GM12864 (cell line): ENCODE results near the gene PLSCR1.

ENCODE experiments used
- DNase-seq: peaks from one replicate; pipeline ENCODE4 v3.0.0-alpha.2; 2011; ENCODE audit warnings: low read depth
- H3K4me3 ChIP-seq: 2 replicates; pipeline ENCODE4 v1.5.1; 2011; ENCODE audit warnings: mild to moderate bottlenecking, low read depth, low read length, control low read depth
- TF ChIP-seq, protein P1 (sequence below): IDR thresholded peaks from 2 replicates; pipeline ENCODE4 v1.5.1; 2011; ENCODE audit warnings: low read depth, mild to moderate bottlenecking, moderate library complexity, low read length, control low read depth, inconsistent platforms; ENCODE audit errors: missing control alignments

PLSCR1 gene

DNA sequence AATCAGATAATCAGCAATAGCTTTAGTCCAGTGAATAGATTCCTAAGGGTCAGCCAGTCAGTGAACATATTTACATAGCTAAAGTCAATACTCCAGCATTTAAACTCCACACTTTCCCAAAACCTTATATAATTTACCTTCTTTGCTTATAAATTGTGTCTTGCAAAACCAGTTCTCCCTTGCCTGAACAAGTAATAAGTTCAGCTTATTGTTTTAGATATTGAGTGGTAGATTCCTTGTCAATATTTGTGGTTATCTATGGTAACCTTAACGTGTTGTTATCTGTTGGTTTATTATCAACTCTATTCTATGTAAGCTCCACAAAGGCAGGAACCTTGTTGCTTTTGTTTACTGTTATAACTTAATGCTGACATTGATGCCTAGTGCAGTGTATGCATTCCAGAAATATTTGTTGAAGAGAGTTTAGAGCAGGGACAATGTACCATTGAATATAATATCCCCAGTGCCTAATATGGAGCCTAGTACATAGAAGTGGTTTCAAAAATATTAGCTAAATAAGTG, 36.7 kb upstream of the PLSCR1 start:
- TF ChIP-seq, protein P1, sequence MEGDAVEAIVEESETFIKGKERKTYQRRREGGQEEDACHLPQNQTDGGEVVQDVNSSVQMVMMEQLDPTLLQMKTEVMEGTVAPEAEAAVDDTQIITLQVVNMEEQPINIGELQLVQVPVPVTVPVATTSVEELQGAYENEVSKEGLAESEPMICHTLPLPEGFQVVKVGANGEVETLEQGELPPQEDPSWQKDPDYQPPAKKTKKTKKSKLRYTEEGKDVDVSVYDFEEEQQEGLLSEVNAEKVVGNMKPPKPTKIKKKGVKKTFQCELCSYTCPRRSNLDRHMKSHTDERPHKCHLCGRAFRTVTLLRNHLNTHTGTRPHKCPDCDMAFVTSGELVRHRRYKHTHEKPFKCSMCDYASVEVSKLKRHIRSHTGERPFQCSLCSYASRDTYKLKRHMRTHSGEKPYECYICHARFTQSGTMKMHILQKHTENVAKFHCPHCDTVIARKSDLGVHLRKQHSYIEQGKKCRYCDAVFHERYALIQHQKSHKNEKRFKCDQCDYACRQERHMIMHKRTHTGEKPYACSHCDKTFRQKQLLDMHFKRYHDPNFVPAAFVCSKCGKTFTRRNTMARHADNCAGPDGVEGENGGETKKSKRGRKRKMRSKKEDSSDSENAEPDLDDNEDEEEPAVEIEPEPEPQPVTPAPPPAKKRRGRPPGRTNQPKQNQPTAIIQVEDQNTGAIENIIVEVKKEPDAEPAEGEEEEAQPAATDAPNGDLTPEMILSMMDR = no peak
- no peak overlapping the region for H3K4me3 ChIP-seq
- DNase-seq = no peak

DNA sequence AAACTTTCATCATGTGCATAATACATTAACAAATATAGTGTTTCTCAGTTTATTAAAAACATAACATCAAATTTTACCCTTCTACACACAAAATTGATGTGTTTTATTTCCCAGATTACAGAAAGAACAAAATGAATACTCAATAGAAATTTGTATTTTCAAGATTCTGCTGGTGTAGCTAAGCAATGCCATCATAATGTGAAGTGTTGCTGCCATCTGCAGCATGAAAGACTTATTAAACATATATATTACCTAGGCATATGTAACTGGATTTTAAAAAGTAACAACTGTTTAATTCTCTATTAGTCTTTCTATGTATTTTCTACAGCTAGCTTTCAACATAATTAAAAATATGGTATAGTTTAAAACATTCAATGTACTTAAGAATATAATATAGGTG, 33.3 kb upstream of the PLSCR1 start:
- no peak for DNase-seq
- TF ChIP-seq, protein P1 = peak; percentile 3
- no peak overlapping the region for H3K4me3 ChIP-seq

GRCh38 chr3:146575636-146576035, 31.2 kb upstream of the PLSCR1 start:
- no peak overlapping the region for H3K4me3 ChIP-seq
- DNase-seq = no peak
- TF ChIP-seq, protein P1 = no peak

GRCh38 chr3:146574173-146574572, 29.8 kb upstream of the PLSCR1 start:
- no peak for DNase-seq
- TF ChIP-seq, protein P1 = no peak
- H3K4me3 ChIP-seq = no peak overlapping the region

- H3K4me3 ChIP-seq = no peak overlapping the region
- no peak for DNase-seq
- TF ChIP-seq, protein P1 = no peak
These were observed 24.9 kb upstream of the PLSCR1 start for GRCh38 chr3:146569314-146569713.

- TF ChIP-seq, protein P1 = no peak
- H3K4me3 ChIP-seq = no peak overlapping the region
- no peak for DNase-seq
These were observed 21.7 kb upstream of the PLSCR1 start for GRCh38 chr3:146566138-146566537.

DNA sequence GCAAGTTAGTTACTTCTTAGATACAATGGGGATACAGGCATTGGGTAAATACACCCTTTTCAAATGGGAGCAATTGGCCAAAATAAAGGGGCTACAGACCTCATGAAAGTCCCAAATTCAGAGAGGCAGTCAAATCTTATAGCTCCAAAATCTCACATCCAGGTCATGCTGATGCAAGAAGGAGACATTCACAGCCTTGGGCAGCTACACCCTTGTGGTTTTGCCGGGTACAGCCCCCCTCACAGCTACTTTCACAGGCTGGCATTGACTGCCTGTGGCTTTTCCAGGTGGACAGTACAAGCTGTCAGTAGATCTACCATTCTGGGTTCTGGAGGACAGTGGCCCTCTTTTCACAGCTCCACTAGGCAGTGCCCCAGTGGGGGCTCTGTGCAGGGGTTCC, 17.5 kb upstream of the PLSCR1 start:
- DNase-seq = no peak
- no peak overlapping the region for H3K4me3 ChIP-seq
- TF ChIP-seq, protein P1 = no peak
